ENCODE results near the gene ELP4.

Gene ELP4
- 24.2 to 27.1 (median 25.8) reads per million in 3 donors for total RNA-seq

- H3K36me3 ChIP-seq (ENCODE audit: control insufficient read depth, insufficient read depth, low read length), result no peaks in the 10 kb centered on the region
These were observed at the start of gene ELP4, which contains the start of gene IMMP1L for GRCh38 chr11:31509429-31510345. ELP4 (plus strand) TSS chr11:31509767; CDS start chr11:31509785, 18 bp downstream. IMMP1L (minus strand) TSS chr11:31509622; CDS start chr11:31463276, 46,346 bp downstream.

GRCh38 chr11:31464436-31464835 is 45.1 kb upstream of the ELP4 start:
- H3K27ac ChIP-seq (ENCODE audit: insufficient read depth, low read length, poor library complexity, severe bottlenecking), result no peak overlapping the region
- no peaks in the 10 kb centered on the region for H3K9me3 ChIP-seq (ENCODE audit: control insufficient read depth, low read length)
- peaks cover 4% of the 10 kb centered on the region for H3K36me3 ChIP-seq (ENCODE audit: control insufficient read depth, insufficient read depth, low read length)
- H3K27me3 ChIP-seq (replicated peaks; ENCODE audit: control insufficient read depth, insufficient read depth, low read length, poor library complexity, severe bottlenecking), result no peaks in the 10 kb centered on the region
- H3K4me3 ChIP-seq (ENCODE audit: insufficient read depth, low read depth, low read length, poor library complexity, severe bottlenecking), result no peak overlapping the region
- no peak for DNase-seq
- no peaks in the 10 kb centered on the region for H3K4me1 ChIP-seq (ENCODE audit: control insufficient read depth, insufficient read depth, low read length, poor library complexity, severe bottlenecking)

More at GRCh38 chr11:31509429-31510345, at the start of gene ELP4, which contains the start of gene IMMP1L:
- Histone ChIP-seq H3K9me3 (ENCODE audit: control insufficient read depth, low read length) (no peaks in the 10 kb centered on the region), H3K4me3 (ENCODE audit: insufficient read depth, low read depth, low read length, poor library complexity, severe bottlenecking) (peak within 1 kb of the TSS; percentile 95), H3K4me1 (ENCODE audit: control insufficient read depth, insufficient read depth, low read length, poor library complexity, severe bottlenecking) (peaks cover 3% of the 10 kb centered on the region), H3K27me3 (replicated peaks; ENCODE audit: control insufficient read depth, insufficient read depth, low read length, poor library complexity, severe bottlenecking) (no peaks in the 10 kb centered on the region), H3K27ac (ENCODE audit: insufficient read depth, low read length, poor library complexity, severe bottlenecking) (peak within 1 kb of the TSS; percentile 83)
- peak; percentile 91 to 95 (median 92) for DNase-seq

GRCh38 chr11:31474083-31474482 is 35.5 kb upstream of the ELP4 start:
- Histone ChIP-seq H3K9me3 (ENCODE audit: control insufficient read depth, low read length) (no peaks in the 10 kb centered on the region), H3K4me3 (ENCODE audit: insufficient read depth, low read depth, low read length, poor library complexity, severe bottlenecking) (no peak overlapping the region), H3K36me3 (ENCODE audit: control insufficient read depth, insufficient read depth, low read length) (no peaks in the 10 kb centered on the region), H3K27ac (ENCODE audit: insufficient read depth, low read length, poor library complexity, severe bottlenecking) (no peak overlapping the region), H3K27me3 (replicated peaks; ENCODE audit: control insufficient read depth, insufficient read depth, low read length, poor library complexity, severe bottlenecking) (no peaks in the 10 kb centered on the region), H3K4me1 (ENCODE audit: control insufficient read depth, insufficient read depth, low read length, poor library complexity, severe bottlenecking) (no peaks in the 10 kb centered on the region)
- no peak for DNase-seq

GRCh38 chr11:31477528-31478222 is 31.9 kb upstream of the ELP4 start:
- no peak overlapping the region for H3K4me3 ChIP-seq (ENCODE audit: insufficient read depth, low read depth, low read length, poor library complexity, severe bottlenecking)
- no peak overlapping the region for H3K27ac ChIP-seq (ENCODE audit: insufficient read depth, low read length, poor library complexity, severe bottlenecking)
- H3K9me3 ChIP-seq (ENCODE audit: control insufficient read depth, low read length), result no peaks in the 10 kb centered on the region
- no peak for DNase-seq
- H3K4me1 ChIP-seq (ENCODE audit: control insufficient read depth, insufficient read depth, low read length, poor library complexity, severe bottlenecking), result no peaks in the 10 kb centered on the region
- no peaks in the 10 kb centered on the region for H3K27me3 ChIP-seq (replicated peaks; ENCODE audit: control insufficient read depth, insufficient read depth, low read length, poor library complexity, severe bottlenecking)
- no peaks in the 10 kb centered on the region for H3K36me3 ChIP-seq (ENCODE audit: control insufficient read depth, insufficient read depth, low read length)

GRCh38 chr11:31478223-31478590 is 31.4 kb upstream of the ELP4 start:
- Histone ChIP-seq H3K4me1 (ENCODE audit: control insufficient read depth, insufficient read depth, low read length, poor library complexity, severe bottlenecking) (no peaks in the 10 kb centered on the region), H3K27ac (ENCODE audit: insufficient read depth, low read length, poor library complexity, severe bottlenecking) (no peak overlapping the region), H3K4me3 (ENCODE audit: insufficient read depth, low read depth, low read length, poor library complexity, severe bottlenecking) (no peak overlapping the region), H3K36me3 (ENCODE audit: control insufficient read depth, insufficient read depth, low read length) (no peaks in the 10 kb centered on the region), H3K27me3 (replicated peaks; ENCODE audit: control insufficient read depth, insufficient read depth, low read length, poor library complexity, severe bottlenecking) (no peaks in the 10 kb centered on the region), H3K9me3 (ENCODE audit: control insufficient read depth, low read length) (no peaks in the 10 kb centered on the region)
- no peak for DNase-seq

- no peak for DNase-seq
These were observed 30.5 kb upstream of the ELP4 start for GRCh38 chr11:31479066-31479465.

GRCh38 chr11:31480930-31481329 is 28.6 kb upstream of the ELP4 start:
- Histone ChIP-seq H3K27ac (ENCODE audit: insufficient read depth, low read length, poor library complexity, severe bottlenecking) (no peak overlapping the region), H3K4me3 (ENCODE audit: insufficient read depth, low read depth, low read length, poor library complexity, severe bottlenecking) (no peak overlapping the region), H3K4me1 (ENCODE audit: control insufficient read depth, insufficient read depth, low read length, poor library complexity, severe bottlenecking) (no peaks in the 10 kb centered on the region)

More at GRCh38 chr11:31479066-31479465, 30.5 kb upstream of the ELP4 start:
- H3K27ac ChIP-seq (ENCODE audit: insufficient read depth, low read length, poor library complexity, severe bottlenecking), result no peak overlapping the region
- no peaks in the 10 kb centered on the region for H3K4me1 ChIP-seq (ENCODE audit: control insufficient read depth, insufficient read depth, low read length, poor library complexity, severe bottlenecking)
- H3K4me3 ChIP-seq (ENCODE audit: insufficient read depth, low read depth, low read length, poor library complexity, severe bottlenecking), result no peak overlapping the region
- no peaks in the 10 kb centered on the region for H3K36me3 ChIP-seq (ENCODE audit: control insufficient read depth, insufficient read depth, low read length)
- H3K9me3 ChIP-seq (ENCODE audit: control insufficient read depth, low read length), result no peaks in the 10 kb centered on the region
- H3K27me3 ChIP-seq (replicated peaks; ENCODE audit: control insufficient read depth, insufficient read depth, low read length, poor library complexity, severe bottlenecking), result no peaks in the 10 kb centered on the region

GRCh38 chr11:31484497-31484896 is 25.1 kb upstream of the ELP4 start:
- Histone ChIP-seq H3K36me3 (ENCODE audit: control insufficient read depth, insufficient read depth, low read length) (no peaks in the 10 kb centered on the region), H3K9me3 (ENCODE audit: control insufficient read depth, low read length) (no peaks in the 10 kb centered on the region), H3K4me3 (ENCODE audit: insufficient read depth, low read depth, low read length, poor library complexity, severe bottlenecking) (no peak overlapping the region), H3K27ac (ENCODE audit: insufficient read depth, low read length, poor library complexity, severe bottlenecking) (no peak overlapping the region), H3K4me1 (ENCODE audit: control insufficient read depth, insufficient read depth, low read length, poor library complexity, severe bottlenecking) (no peaks in the 10 kb centered on the region), H3K27me3 (replicated peaks; ENCODE audit: control insufficient read depth, insufficient read depth, low read length, poor library complexity, severe bottlenecking) (no peaks in the 10 kb centered on the region)
- DNase-seq, result no peak

More at GRCh38 chr11:31480930-31481329, 28.6 kb upstream of the ELP4 start:
- DNase-seq, result no peak
- Histone ChIP-seq H3K27me3 (replicated peaks; ENCODE audit: control insufficient read depth, insufficient read depth, low read length, poor library complexity, severe bottlenecking) (no peaks in the 10 kb centered on the region), H3K9me3 (ENCODE audit: control insufficient read depth, low read length) (no peaks in the 10 kb centered on the region), H3K36me3 (ENCODE audit: control insufficient read depth, insufficient read depth, low read length) (no peaks in the 10 kb centered on the region)

GRCh38 chr11:31487848-31488247 is 21.7 kb upstream of the ELP4 start:
- no peak for DNase-seq
- no peaks in the 10 kb centered on the region for H3K36me3 ChIP-seq (ENCODE audit: control insufficient read depth, insufficient read depth, low read length)
- H3K9me3 ChIP-seq (ENCODE audit: control insufficient read depth, low read length), result no peaks in the 10 kb centered on the region
- no peaks in the 10 kb centered on the region for H3K27me3 ChIP-seq (replicated peaks; ENCODE audit: control insufficient read depth, insufficient read depth, low read length, poor library complexity, severe bottlenecking)
- no peak overlapping the region for H3K4me3 ChIP-seq (ENCODE audit: insufficient read depth, low read depth, low read length, poor library complexity, severe bottlenecking)
- H3K4me1 ChIP-seq (ENCODE audit: control insufficient read depth, insufficient read depth, low read length, poor library complexity, severe bottlenecking), result no peaks in the 10 kb centered on the region
- no peak overlapping the region for H3K27ac ChIP-seq (ENCODE audit: insufficient read depth, low read length, poor library complexity, severe bottlenecking)

All from effector memory CD4-positive, alpha-beta T cell (primary cell).